IMR-90 (cell line): ENCODE results near the gene FOXC1. TPM values are rescaled to one million over a fixed set of nuclear protein-coding genes. Genes with fewer than 3 reads are reported as not detected.

Experiments
- ATAC-seq: fragments of 200-7000 bp; cut with Tn5 transposase; 2 replicates; pipeline ENCODE4 v1.9.1; 2020; ENCODE audit warnings: low read depth, mild to moderate bottlenecking, moderate library complexity
- BruUV-seq: library from RNA; stranded (reverse); fragments of 400-500 nt; replicated peaks from 2 replicates; lab custom pipeline; 2021; lab: Mats Ljungman, UMichigan
- CTCF ChIA-PET: fragments of 300-600 bp; formaldehyde crosslinking; extraction: SDS; loops from one replicate; lab custom pipeline; 2021; ENCODE audit warnings: antibody characterized with exemption; lab: Yijun Ruan, JAX
- POLR2A ChIA-PET: fragments of 300-600 bp; sonication (Branson Sonifier 250); formaldehyde crosslinking; loops from one replicate; lab custom pipeline; 2022; ENCODE audit warnings: antibody characterized with exemption; ENCODE audit not compliant: unreplicated experiment; lab: Charles Lee
- DNase-seq: peaks from one replicate; pipeline ENCODE4 v3.0.0; 2013
- H2AFZ ChIP-seq: replicated peaks from 2 replicates; pipeline ENCODE3; 2013; ENCODE audit warnings: low read length, mild to moderate bottlenecking; ENCODE audit not compliant: poor library complexity
- H2AK5ac ChIP-seq: 2 replicates; pipeline ENCODE4 v1.6.1; 2013; ENCODE audit warnings: low read depth, low read length, inconsistent platforms
- H2AK9ac ChIP-seq: replicated peaks from 2 replicates; pipeline ENCODE3; 2013; ENCODE audit warnings: mild to moderate bottlenecking, low read depth, low read length, moderate library complexity; ENCODE audit not compliant: poor library complexity
- H2BK120ac ChIP-seq: 2 replicates; pipeline ENCODE4 v1.6.1; 2013; ENCODE audit warnings: low read depth, low read length, inconsistent platforms
- H2BK15ac ChIP-seq: 3 replicates; pipeline ENCODE4 v1.6.1; 2013; ENCODE audit warnings: low read depth, low read length, inconsistent platforms
- H2BK20ac ChIP-seq: 2 replicates; pipeline ENCODE4 v1.6.1; 2013; ENCODE audit warnings: low read depth, mild to moderate bottlenecking, inconsistent platforms, low read length, moderate library complexity
- H2BK5ac ChIP-seq: 2 replicates; pipeline ENCODE4 v1.6.1; 2013; ENCODE audit warnings: mild to moderate bottlenecking, low read depth, low read length, inconsistent platforms; ENCODE audit not compliant: poor library complexity, severe bottlenecking
- H3K14ac ChIP-seq: replicated peaks from 2 replicates; pipeline ENCODE4 v1.6.1; 2013; ENCODE audit warnings: low read depth, low read length, inconsistent platforms
- H3K18ac ChIP-seq: 2 replicates; pipeline ENCODE4 v1.6.1; 2013; ENCODE audit warnings: low read depth, low read length, control low read depth
- H3K23ac ChIP-seq: 2 replicates; pipeline ENCODE4 v1.6.1; 2013; ENCODE audit warnings: low read depth, low read length, inconsistent platforms
- H3K27ac ChIP-seq: 2 replicates; pipeline ENCODE4 v1.5.1; 2013; ENCODE audit warnings: mild to moderate bottlenecking, control low read depth, low read length; ENCODE audit not compliant: insufficient read depth
- H3K27me3 ChIP-seq: 2 replicates; pipeline ENCODE4 v1.6.1; 2013; ENCODE audit warnings: low read length; ENCODE audit not compliant: control insufficient read depth, insufficient read depth
- H3K36me3 ChIP-seq: 2 replicates; pipeline ENCODE4 v1.6.1; 2013; ENCODE audit warnings: low read length, mixed read lengths; ENCODE audit not compliant: control insufficient read depth, insufficient read depth
- H3K4ac ChIP-seq: 2 replicates; pipeline ENCODE4 v1.6.1; 2013; ENCODE audit warnings: low read depth, low read length, inconsistent platforms
- H3K4me1 ChIP-seq: 2 replicates; pipeline ENCODE4 v1.6.1; 2013; ENCODE audit warnings: low read length, mixed read lengths; ENCODE audit not compliant: control insufficient read depth, insufficient read depth
- H3K4me2 ChIP-seq: 2 replicates; pipeline ENCODE4 v1.6.1; 2013; ENCODE audit warnings: low read depth, mild to moderate bottlenecking, control low read depth, low read length, moderate library complexity
- H3K4me3 ChIP-seq: 2 replicates; pipeline ENCODE4 v1.5.1; 2013; ENCODE audit warnings: low read depth, mild to moderate bottlenecking, control low read depth, low read length, moderate library complexity; ENCODE audit not compliant: insufficient read depth
- H3K56ac ChIP-seq: 2 replicates; pipeline ENCODE4 v1.6.1; 2013; ENCODE audit warnings: low read length, inconsistent platforms; ENCODE audit not compliant: insufficient read depth; ENCODE audit errors: extremely low read depth
- H3K79me1 ChIP-seq, 2 experiments: 2 replicates each; pipeline ENCODE4 v1.6.1; 2013; ENCODE audit warnings: low read length in 2 of 2, inconsistent platforms in 1 of 2, low read depth in 1 of 2
- H3K9ac ChIP-seq: 2 replicates; pipeline ENCODE4 v1.6.1; 2013; ENCODE audit warnings: low read depth, low read length, control low read depth
- H3K9me1 ChIP-seq: 2 replicates; pipeline ENCODE4 v1.6.1; 2013; ENCODE audit warnings: low read length, inconsistent platforms; ENCODE audit not compliant: insufficient read depth
- H3K9me3 ChIP-seq: 2 replicates; pipeline ENCODE4 v1.6.1; 2013; ENCODE audit warnings: low read length; ENCODE audit not compliant: control insufficient read depth, insufficient read depth
- H4K20me1 ChIP-seq: 2 replicates; pipeline ENCODE4 v1.6.1; 2013; ENCODE audit warnings: low read length, inconsistent platforms; ENCODE audit not compliant: insufficient read depth
- H4K5ac ChIP-seq: 2 replicates; pipeline ENCODE4 v1.6.1; 2013; ENCODE audit warnings: mild to moderate bottlenecking, low read depth, low read length, control low read depth
- H4K8ac ChIP-seq, 2 experiments: 2 replicates each; pipeline ENCODE4 v1.6.1; 2013; ENCODE audit warnings: low read depth in 2 of 2, low read length in 2 of 2, control low read depth in 1 of 2, inconsistent platforms in 1 of 2
- H4K91ac ChIP-seq: 2 replicates; pipeline ENCODE4 v1.6.1; 2013; ENCODE audit warnings: low read depth, low read length, inconsistent platforms; ENCODE audit not compliant: insufficient read depth
- CEBPB ChIP-seq: IDR thresholded peaks from 2 replicates; pipeline ENCODE4 v1.6.1; 2012; ENCODE audit warnings: low read depth, low read length, improper control_type of control experiment
- MXI1 ChIP-seq: IDR thresholded peaks from 2 replicates; pipeline ENCODE4 v1.6.1; 2012; ENCODE audit warnings: low read depth, mild to moderate bottlenecking, low read length, moderate library complexity, borderline replicate concordance
- WGBS, 2 experiments: methylation state at CpG; one replicate each; pipeline versions ENCODE4 v1.1.5 to v1.1.7; 2013; ENCODE audit warnings: missing lambda C conversion rate in 2 of 2; ENCODE audit not compliant: insufficient read length in 1 of 2; ENCODE audit errors: extremely low coverage in 2 of 2; 5-methylcytosine and 5-hydroxymethylcytosine counted together
- dilution Hi-C: fragments of 300-500 bp; cut with HindIII; formaldehyde crosslinking; loops from one replicate; pipeline ENCODE4 v1.14.3; 2018; ENCODE audit warnings: low sequenced_read_pairs; ENCODE audit not compliant: unreplicated experiment
- in situ Hi-C: fragments of 300-500 bp; cut with MboI; formaldehyde crosslinking; loops from 3 replicates; pipeline ENCODE4 v1.14.3; 2019; ENCODE audit warnings: low sequenced_read_pairs, inconsistent platforms, mixed read lengths
- intact Hi-C: fragments of 100-400 bp; cut with micrococcal nuclease; formaldehyde crosslinking; loops from 2 replicates; pipeline ENCODE4 v1.10.0; 2022
- polyA plus RNA-seq, 3 experiments: library from polyadenylated mRNA; depleted of rRNA; stranded (reverse); fragments of >200 nt; gene quantifications; 2 replicates each; pipeline ENCODE4 v1.2.3, GENCODE V29; 2012; ENCODE audit warnings: low replicate concordance in 1 of 3
- total RNA-seq: library from RNA; depleted of rRNA; stranded (reverse); fragments of >200 nt; gene quantifications from 2 replicates; pipeline ENCODE4 v1.2.3, GENCODE V29; 2012

FOXC1 gene
- total and polyA plus RNA-seq, 2 of the 4 experiments (the other 2 are of a cell fraction): 1.3 to 4.0 TPM

DNA sequence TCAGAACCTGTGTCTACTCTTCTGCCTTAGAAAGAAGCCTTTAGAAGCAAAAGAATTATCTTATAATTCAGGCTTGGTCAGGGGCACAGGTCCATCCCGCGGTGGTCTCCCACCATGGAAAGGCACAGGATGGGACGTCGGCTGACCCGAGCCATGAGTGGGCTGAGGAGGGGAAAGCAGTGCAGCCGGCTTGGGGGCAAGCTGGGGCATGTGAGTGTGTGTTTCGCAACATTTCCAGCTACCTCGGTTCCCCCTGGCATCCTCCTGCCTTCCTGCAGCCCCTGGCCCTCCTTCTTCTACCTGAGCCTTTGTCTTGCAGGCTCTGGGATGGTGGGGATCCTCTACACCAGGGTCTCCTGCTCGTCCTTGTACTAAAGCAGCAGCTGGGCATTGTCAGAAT, 29.1 kb upstream of the FOXC1 start:
- no CpG with 5 or more reads among the region's 9 CpGs for WGBS, 2 experiments
- Histone ChIP-seq H3K23ac (no peak overlapping the region), H3K4me2 (no peak overlapping the region), H3K4me1 (no peaks in the 10 kb centered on the region), H4K5ac (no peak overlapping the region), H2AFZ (no peak overlapping the region), H3K9me3 (peaks cover 4% of the 10 kb centered on the region; the same call in 1 of the 2 replicates), H3K56ac (no peak overlapping the region), H4K91ac (no peak overlapping the region), H3K27ac (no peak overlapping the region), H2BK20ac (no peak overlapping the region), H3K18ac (no peak overlapping the region), H3K36me3 (no peaks in the 10 kb centered on the region), H2AK5ac (no peak overlapping the region), H3K27me3 (peaks cover 15% of the 10 kb centered on the region), H2BK120ac (no peak overlapping the region), H4K8ac (no peak overlapping the region), H2AK9ac (no peak overlapping the region), H3K9ac (no peak overlapping the region), H3K9me1 (no peaks in the 10 kb centered on the region; the same call in 1 of the 2 replicates), H4K20me1 (no peaks in the 10 kb centered on the region), H3K4ac (no peak overlapping the region), H3K14ac (no peak overlapping the region), H2BK15ac (no peak overlapping the region), H2BK5ac (no peak overlapping the region), H3K4me3 (no peak overlapping the region), H3K79me1 (no peaks in the 10 kb centered on the region)
- TF ChIP-seq MXI1: no peak
- TF ChIP-seq CEBPB: peak; percentile 73
- intact Hi-C loops: loop anchor here (5.0 kb wide), 1 partner anchor 688 kb away; no protein-coding TSS in a partner anchor
- BruUV-seq: no TSS peak
- in situ Hi-C loops: no loop called here
- DNase-seq (no peak), ATAC-seq (no peak)
- ChIA-PET POLR2A (no interaction called here), CTCF (interaction anchor here (0.9 kb wide), 1 partner anchor 16 kb away, joined by 3 read pairs; no protein-coding TSS in a partner anchor)
- dilution Hi-C loops: no loop called here
